ENCODE data around the gene OLFML2B. TPM values are rescaled to one million over a fixed set of nuclear protein-coding genes. Genes with fewer than 3 reads are reported as not detected.

Gene OLFML2B
- total RNA-seq, 1 experiment from 2014 or later, result 1.4 TPM

GRCh38 chr1:162000053-162000420, 23.6 kb downstream of the OLFML2B start:
- no peak overlapping the region for H2BK15ac ChIP-seq (ENCODE audit: low read depth, low read length)
- no peaks in the 10 kb centered on the region for H3K4me1 ChIP-seq (ENCODE audit: insufficient read depth, low read length)
- H2AFZ ChIP-seq (ENCODE audit: low read length), result no peak overlapping the region
- H2BK20ac ChIP-seq (ENCODE audit: low read depth, low read length, poor library complexity, severe bottlenecking), result no peak overlapping the region
- H3K79me1 ChIP-seq (ENCODE audit: insufficient read depth, low read depth, low read length, poor library complexity, severe bottlenecking), result no peaks in the 10 kb centered on the region
- no peak overlapping the region for H4K5ac ChIP-seq (ENCODE audit: insufficient read length, low read depth, low read length)
- H3K56ac ChIP-seq (ENCODE audit: insufficient read length, low read depth, low read length), result no peak overlapping the region
- no peaks in the 10 kb centered on the region for H3K9me3 ChIP-seq (ENCODE audit: control insufficient read depth, low read depth, low read length)
- H3K79me2 ChIP-seq (ENCODE audit: insufficient read depth, low read length), result no peaks in the 10 kb centered on the region
- H3K23me2 ChIP-seq (ENCODE audit: insufficient read length, low read depth, low read length, poor library complexity, severe bottlenecking), result no peaks in the 10 kb centered on the region
- H2BK120ac ChIP-seq (ENCODE audit: low read depth, low read length, poor library complexity, severe bottlenecking), result no peak overlapping the region
- no peak overlapping the region for H3K27ac ChIP-seq (ENCODE audit: insufficient read length, low read depth, low read length)
- no CpG with 5 or more reads among the region's 11 CpGs for WGBS (ENCODE audit: extremely low coverage, insufficient read length, low lambda C conversion rate)
- Mint-ChIP-seq H3K9me3 (no peaks in the 10 kb centered on the region), H3K27me3 (ENCODE audit: low read depth) (no peaks in the 10 kb centered on the region), H3K4me1 (peaks cover 4 to 6% of the 10 kb centered on the region in 2 experiments), H3K36me3 (ENCODE audit: insufficient read depth in 1 of 3, low read depth in 3 of 3) (peaks cover 0 to 1% (median 0%) of the 10 kb centered on the region in 3 experiments; a peak in 1 of 7 replicates), H3K4me3 (no peak overlapping the region), H3K27ac (no peak overlapping the region)
- no peaks in the 10 kb centered on the region for H4K20me1 ChIP-seq (ENCODE audit: control insufficient read depth, insufficient read depth, insufficient read length)
- no peak overlapping the region for H3K23ac ChIP-seq (ENCODE audit: insufficient read length, low read depth, low read length)
- H3K9ac ChIP-seq (ENCODE audit: extremely low read depth, insufficient read length, low read length), result no peak overlapping the region
- no peaks in the 10 kb centered on the region for H3K27me3 ChIP-seq (ENCODE audit: insufficient read depth, low read length)
- DNase-seq, result no peak
- H4K8ac ChIP-seq (replicated peaks; ENCODE audit: insufficient read length, low read depth, low read length), result no peak overlapping the region
- H3K4ac ChIP-seq (ENCODE audit: low read depth, low read length), result no peak overlapping the region
- H3K18ac ChIP-seq (ENCODE audit: insufficient read length, low read depth, low read length), result no peak overlapping the region
- H3K4me2 ChIP-seq (ENCODE audit: insufficient read depth, insufficient read length, low read length), result no peak overlapping the region
- no peak overlapping the region for H3K14ac ChIP-seq (ENCODE audit: insufficient read depth, low read length)
- H2AK5ac ChIP-seq (ENCODE audit: insufficient read length, low read length), result no peak overlapping the region
- no peak overlapping the region for H2BK5ac ChIP-seq (ENCODE audit: insufficient read length, low read length)
- no peak overlapping the region for H2BK12ac ChIP-seq (ENCODE audit: insufficient read length, low read depth, low read length)
- no peak overlapping the region for H4K91ac ChIP-seq (ENCODE audit: insufficient read length, low read depth, low read length)
- no peak overlapping the region for H3T11ph ChIP-seq (ENCODE audit: low read length)
- TF ChIP-seq, protein P1, sequence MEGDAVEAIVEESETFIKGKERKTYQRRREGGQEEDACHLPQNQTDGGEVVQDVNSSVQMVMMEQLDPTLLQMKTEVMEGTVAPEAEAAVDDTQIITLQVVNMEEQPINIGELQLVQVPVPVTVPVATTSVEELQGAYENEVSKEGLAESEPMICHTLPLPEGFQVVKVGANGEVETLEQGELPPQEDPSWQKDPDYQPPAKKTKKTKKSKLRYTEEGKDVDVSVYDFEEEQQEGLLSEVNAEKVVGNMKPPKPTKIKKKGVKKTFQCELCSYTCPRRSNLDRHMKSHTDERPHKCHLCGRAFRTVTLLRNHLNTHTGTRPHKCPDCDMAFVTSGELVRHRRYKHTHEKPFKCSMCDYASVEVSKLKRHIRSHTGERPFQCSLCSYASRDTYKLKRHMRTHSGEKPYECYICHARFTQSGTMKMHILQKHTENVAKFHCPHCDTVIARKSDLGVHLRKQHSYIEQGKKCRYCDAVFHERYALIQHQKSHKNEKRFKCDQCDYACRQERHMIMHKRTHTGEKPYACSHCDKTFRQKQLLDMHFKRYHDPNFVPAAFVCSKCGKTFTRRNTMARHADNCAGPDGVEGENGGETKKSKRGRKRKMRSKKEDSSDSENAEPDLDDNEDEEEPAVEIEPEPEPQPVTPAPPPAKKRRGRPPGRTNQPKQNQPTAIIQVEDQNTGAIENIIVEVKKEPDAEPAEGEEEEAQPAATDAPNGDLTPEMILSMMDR (conservative IDR thresholded peaks at IDR 0.05), result no peak

Measured in H9 (cell line).